ENCODE data around the gene DHX35.

- TF ChIP-seq EZH2 (IDR thresholded peaks at IDR 0.05; ENCODE audit: low read depth, unreplicated experiment) (no peak), CTCF (conservative IDR thresholded peaks at IDR 0.05; ENCODE audit: low read depth in 2 of 2) (no peak), POLR2AphosphoS5 (IDR thresholded peaks at IDR 0.05; ENCODE audit: low read depth) (no peak), REST (IDR thresholded peaks at IDR 0.05; ENCODE audit: unreplicated experiment) (no peak), EZH2phosphoT487 (IDR thresholded peaks at IDR 0.05; ENCODE audit: unreplicated experiment) (no peak), NANOG (IDR thresholded peaks at IDR 0.05; ENCODE audit: borderline replicate concordance) (no peak), CREB1 (CRISPR knock-in tag; IDR thresholded peaks at IDR 0.05; ENCODE audit: low read depth) (no peak), ZNF462 (CRISPR knock-in tag; IDR thresholded peaks at IDR 0.05) (no peak), STAT1 (IDR thresholded peaks at IDR 0.05; ENCODE audit: unreplicated experiment) (no peak), ZNF114 (CRISPR knock-in tag; IDR thresholded peaks at IDR 0.05) (no peak), JUNB (IDR thresholded peaks at IDR 0.05; ENCODE audit: unreplicated experiment) (no peak), ETS1 (IDR thresholded peaks at IDR 0.05) (no peak)
These were observed 821 bp downstream of the DHX35 start for GRCh38 chr20:38962928-38963401.
